A673 (cell line): ENCODE data around the gene TMOD1. TPM values are rescaled to one million over a fixed set of nuclear protein-coding genes. Genes with fewer than 3 reads are reported as not detected.
"Not testable (repeated sequence)": the region's sequence is repeated elsewhere in the genome, so short reads cannot be mapped to it uniquely, and the experiment has no call there.

Source experiments
- BruUV-seq: library from RNA; stranded (reverse); fragments of 400-500 nt; replicated peaks from 2 replicates; lab custom pipeline; 2021; lab: Mats Ljungman, UMichigan
- CTCF ChIA-PET: fragments of 300-600 bp; sonication (Branson Sonifier 250); formaldehyde crosslinking; loops from one replicate; lab custom pipeline; 2022; ENCODE audit warnings: antibody characterized with exemption; lab: Charles Lee
- POLR2A ChIA-PET: fragments of 300-600 bp; sonication (Branson Sonifier 250); formaldehyde crosslinking; loops from one replicate; lab custom pipeline; 2022; ENCODE audit warnings: antibody characterized with exemption; ENCODE audit not compliant: low non-redundant PET; lab: Charles Lee
- DNase-seq: peaks from one replicate; pipeline ENCODE4 v3.0.0-alpha.2; 2015; ENCODE audit warnings: low spot score
- H3K27ac ChIP-seq: fragments of 200-600 bp; sonication (generic); 2 replicates; pipeline ENCODE4 v1.5.1; 2016; ENCODE audit warnings: mixed run types, low read depth, mild to moderate bottlenecking, mixed read lengths, antibody characterized with exemption, low read length; ENCODE audit not compliant: poor library complexity, severe bottlenecking
- H3K27me3 ChIP-seq: fragments of 200-600 bp; sonication (generic); replicated peaks from 2 replicates; pipeline ENCODE4 v1.6.1; 2017; ENCODE audit warnings: mixed run types, low read depth, mild to moderate bottlenecking, mixed read lengths, antibody characterized with exemption, low read length; ENCODE audit not compliant: insufficient read depth, poor library complexity
- H3K36me3 ChIP-seq: fragments of 200-600 bp; sonication (generic); 2 replicates; pipeline ENCODE4 v1.6.1; 2016; ENCODE audit warnings: mixed run types, mild to moderate bottlenecking, mixed read lengths, antibody characterized with exemption, low read length; ENCODE audit not compliant: insufficient read depth, poor library complexity, severe bottlenecking
- H3K4me1 ChIP-seq: fragments of 200-600 bp; sonication (generic); 2 replicates; pipeline ENCODE4 v1.6.1; 2017; ENCODE audit warnings: mixed run types, mild to moderate bottlenecking, mixed read lengths, antibody characterized with exemption, low read length; ENCODE audit not compliant: insufficient read depth, poor library complexity, severe bottlenecking
- H3K4me3 ChIP-seq: fragments of 200-600 bp; sonication (generic); 2 replicates; pipeline ENCODE4 v1.5.1; 2016; ENCODE audit warnings: low read depth, mixed run types, mild to moderate bottlenecking, mixed read lengths, low read length; ENCODE audit not compliant: poor library complexity, severe bottlenecking
- H3K9me3 ChIP-seq: fragments of 200-600 bp; sonication (generic); 2 replicates; pipeline ENCODE4 v1.6.1; 2016; ENCODE audit warnings: mixed run types, low read depth, mild to moderate bottlenecking, mixed read lengths, antibody characterized with exemption, low read length; ENCODE audit not compliant: poor library complexity, severe bottlenecking
- EZH2 ChIP-seq: fragments of 200-600 bp; sonication (generic); IDR thresholded peaks from 2 replicates; pipeline ENCODE4 v1.6.1; 2017; ENCODE audit warnings: borderline replicate concordance, low read depth, mild to moderate bottlenecking, mixed read lengths, antibody characterized with exemption, low read length; ENCODE audit not compliant: poor library complexity, severe bottlenecking
- intact Hi-C: fragments of 100-400 bp; cut with micrococcal nuclease; formaldehyde crosslinking; loops from one replicate; pipeline ENCODE4 v1.10.0; 2022; ENCODE audit not compliant: unreplicated experiment
- total RNA-seq: library from RNA; stranded (reverse); gene quantifications from 2 replicates; pipeline ENCODE4 v1.2.3, GENCODE V29; 2021
- TF ChIP-seq, protein P1 (sequence below): fragments of 300-800, 200-600 bp; sonication (generic); conservative IDR thresholded peaks from 2 replicates; pipeline ENCODE4 v1.5.1; 2017; ENCODE audit warnings: low read depth, mild to moderate bottlenecking, antibody characterized with exemption, low read length, moderate library complexity, mixed read lengths

The TMOD1 gene
- total RNA-seq, 1 experiment from 2014 or later = 0.09 TPM

DNA sequence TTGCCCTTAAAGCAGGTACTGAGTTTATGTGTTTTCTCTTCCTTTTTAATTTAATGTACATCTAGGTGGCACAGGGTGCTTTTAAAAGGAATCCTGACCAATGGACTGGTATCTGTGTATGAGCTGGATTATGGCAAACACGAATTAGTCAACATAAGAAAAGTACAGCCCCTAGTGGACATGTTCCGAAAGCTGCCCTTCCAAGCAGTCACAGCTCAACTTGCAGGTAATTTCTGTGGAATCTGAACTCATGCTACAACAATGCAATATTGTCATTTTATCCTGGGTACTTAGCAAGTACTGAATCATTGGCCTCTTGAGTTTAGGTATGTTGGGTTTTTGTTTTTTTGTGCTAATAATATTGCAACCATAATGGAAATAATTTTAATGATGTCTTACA is 14.4 kb upstream of the TMOD1 start:
- ChIA-PET CTCF (interaction anchor here (0.6 kb wide), 1 partner anchor 13 kb away, joined by 9 read pairs; no protein-coding TSS in a partner anchor), POLR2A (interaction anchor here (0.6 kb wide), 1 partner anchor 13 kb away, joined by 4 read pairs; no protein-coding TSS in a partner anchor)
- intact Hi-C loops = no loop called here
- Histone ChIP-seq H3K9me3 (no peaks in the 10 kb centered on the region), H3K27ac (no peak overlapping the region), H3K36me3 (no peaks in the 10 kb centered on the region), H3K4me1 (no peaks in the 10 kb centered on the region), H3K27me3 (no peaks in the 10 kb centered on the region), H3K4me3 (no peak overlapping the region)
- BruUV-seq = no TSS peak
- TF ChIP-seq EZH2 = no peak
- TF ChIP-seq, protein P1, sequence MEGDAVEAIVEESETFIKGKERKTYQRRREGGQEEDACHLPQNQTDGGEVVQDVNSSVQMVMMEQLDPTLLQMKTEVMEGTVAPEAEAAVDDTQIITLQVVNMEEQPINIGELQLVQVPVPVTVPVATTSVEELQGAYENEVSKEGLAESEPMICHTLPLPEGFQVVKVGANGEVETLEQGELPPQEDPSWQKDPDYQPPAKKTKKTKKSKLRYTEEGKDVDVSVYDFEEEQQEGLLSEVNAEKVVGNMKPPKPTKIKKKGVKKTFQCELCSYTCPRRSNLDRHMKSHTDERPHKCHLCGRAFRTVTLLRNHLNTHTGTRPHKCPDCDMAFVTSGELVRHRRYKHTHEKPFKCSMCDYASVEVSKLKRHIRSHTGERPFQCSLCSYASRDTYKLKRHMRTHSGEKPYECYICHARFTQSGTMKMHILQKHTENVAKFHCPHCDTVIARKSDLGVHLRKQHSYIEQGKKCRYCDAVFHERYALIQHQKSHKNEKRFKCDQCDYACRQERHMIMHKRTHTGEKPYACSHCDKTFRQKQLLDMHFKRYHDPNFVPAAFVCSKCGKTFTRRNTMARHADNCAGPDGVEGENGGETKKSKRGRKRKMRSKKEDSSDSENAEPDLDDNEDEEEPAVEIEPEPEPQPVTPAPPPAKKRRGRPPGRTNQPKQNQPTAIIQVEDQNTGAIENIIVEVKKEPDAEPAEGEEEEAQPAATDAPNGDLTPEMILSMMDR = peak; percentile 50
- peak; percentile 14 for DNase-seq

DNA sequence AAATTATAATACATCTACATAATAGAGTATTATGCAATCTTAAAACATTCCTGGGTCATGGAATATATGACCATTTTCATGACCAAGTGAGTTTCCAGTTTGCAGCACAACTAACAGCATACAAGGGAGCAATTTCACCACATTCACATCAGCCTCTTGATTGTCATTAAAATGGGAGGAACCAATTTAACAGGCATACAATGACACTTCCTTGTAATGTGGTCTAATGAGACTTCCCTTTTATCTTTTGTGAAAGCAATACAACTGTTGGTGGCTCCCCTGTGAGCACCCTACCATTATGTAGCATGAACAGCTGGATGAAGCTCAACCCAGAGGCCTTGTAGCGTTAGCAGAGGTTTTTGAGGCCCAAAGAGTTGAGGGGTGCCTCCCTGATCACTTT is 13.6 kb upstream of the TMOD1 start:
- no peak for DNase-seq
- H3K27ac ChIP-seq = no peak overlapping the region
- intact Hi-C loops = no loop called here
- CTCF ChIA-PET = no interaction called here
- no peaks in the 10 kb centered on the region for H3K9me3 ChIP-seq
- no peaks in the 10 kb centered on the region for H3K4me1 ChIP-seq
- POLR2A ChIA-PET = no interaction called here
- TF ChIP-seq EZH2 = no peak
- TF ChIP-seq, protein P1 = no peak
- H3K4me3 ChIP-seq = no peak overlapping the region
- H3K36me3 ChIP-seq = no peaks in the 10 kb centered on the region
- no TSS peak for BruUV-seq
- H3K27me3 ChIP-seq = no peaks in the 10 kb centered on the region

DNA sequence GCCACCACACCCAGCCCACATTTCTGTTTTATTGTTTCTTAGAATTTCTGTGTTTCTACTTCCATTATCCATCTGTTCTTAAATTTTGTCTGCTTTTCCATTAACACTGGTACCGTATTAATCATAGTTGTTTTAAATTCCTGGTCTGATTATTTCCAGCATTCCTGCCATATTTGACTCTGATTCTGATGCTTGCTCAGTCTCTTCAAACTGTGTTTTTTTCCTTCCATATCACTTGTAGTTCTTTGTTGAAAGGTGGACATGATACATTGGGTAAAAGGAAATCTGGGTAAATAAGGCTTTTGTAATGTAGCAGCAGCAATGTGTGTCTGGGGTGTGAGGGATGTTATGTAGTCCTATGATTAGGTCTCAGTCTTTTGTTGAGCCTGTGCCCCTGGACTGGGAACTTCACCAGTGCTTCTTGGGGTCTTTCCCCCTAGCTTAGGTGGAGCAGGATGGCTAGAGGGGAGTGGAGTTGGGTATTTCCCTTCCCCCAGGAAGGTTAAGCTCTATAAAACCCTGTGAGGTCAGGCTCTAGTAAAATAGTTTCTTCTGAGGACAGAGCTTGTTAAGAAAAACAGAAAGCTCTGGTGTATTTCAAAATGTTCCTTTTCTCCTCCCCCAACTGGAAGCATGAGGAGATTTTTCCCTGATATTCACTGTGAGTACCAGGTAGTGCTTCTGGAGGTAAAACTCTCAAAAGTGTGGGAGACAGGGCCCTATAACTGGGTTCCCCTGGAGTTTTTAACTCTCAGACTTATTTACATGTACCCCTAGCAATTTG is 10.1 kb upstream of the TMOD1 start:
- H3K4me1 ChIP-seq = no peaks in the 10 kb centered on the region
- no peak overlapping the region for H3K4me3 ChIP-seq
- intact Hi-C loops = no loop called here
- no peak for TF ChIP-seq EZH2
- TF ChIP-seq, protein P1 = no peak
- POLR2A ChIA-PET = no interaction called here
- CTCF ChIA-PET = no interaction called here
- H3K9me3 ChIP-seq = no peaks in the 10 kb centered on the region
- no peak for DNase-seq
- H3K27ac ChIP-seq = no peak overlapping the region
- BruUV-seq = no TSS peak
- H3K36me3 ChIP-seq = no peaks in the 10 kb centered on the region
- peaks cover 3% of the 10 kb centered on the region for H3K27me3 ChIP-seq

DNA sequence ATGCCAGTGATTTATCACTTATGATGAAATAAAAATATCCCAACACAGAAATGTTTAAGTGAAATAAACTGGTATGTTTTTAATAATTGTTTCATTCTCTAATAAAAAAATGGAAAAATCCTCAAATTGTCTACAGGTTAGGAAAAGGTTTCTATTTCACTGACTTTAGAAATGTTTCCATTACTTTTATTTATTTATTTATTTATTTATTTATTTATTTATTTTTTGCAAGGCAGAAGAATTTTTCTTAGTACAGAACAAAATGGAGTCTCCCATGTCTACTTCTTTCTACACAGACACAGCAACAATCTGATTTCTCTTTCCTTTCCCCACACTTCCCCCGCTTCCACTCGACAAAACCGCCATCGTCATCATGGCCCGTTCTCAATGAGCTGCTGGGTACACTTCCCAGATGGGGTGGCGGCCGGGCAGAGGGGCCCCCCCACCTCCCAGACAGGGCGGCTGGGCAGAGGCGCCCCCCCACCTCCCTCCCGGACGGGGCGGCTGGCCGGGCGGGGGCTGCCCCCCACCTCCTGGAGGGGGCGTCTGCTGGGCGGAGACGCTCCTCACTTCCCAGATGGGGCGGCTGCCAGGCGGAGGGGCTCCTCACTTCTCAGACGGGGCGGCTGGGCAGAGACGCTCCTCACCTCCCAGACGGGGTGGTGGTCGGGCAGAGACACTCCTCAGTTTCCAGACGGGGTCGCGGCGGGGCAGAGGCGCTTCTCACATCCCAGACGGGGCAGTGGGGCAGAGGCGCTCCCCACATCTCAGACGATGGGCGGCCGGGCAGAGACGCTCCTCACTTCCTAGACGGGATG is 3.7 kb upstream of the TMOD1 start:
- DNase-seq, CTCF ChIA-PET, intact Hi-C loops, H3K4me1 ChIP-seq, H3K4me3 ChIP-seq, H3K27ac ChIP-seq, H3K36me3 ChIP-seq, POLR2A ChIA-PET, BruUV-seq, H3K9me3 ChIP-seq: not testable (repeated sequence)
- H3K27me3 ChIP-seq = peaks cover 40% of the 10 kb centered on the region

DNA sequence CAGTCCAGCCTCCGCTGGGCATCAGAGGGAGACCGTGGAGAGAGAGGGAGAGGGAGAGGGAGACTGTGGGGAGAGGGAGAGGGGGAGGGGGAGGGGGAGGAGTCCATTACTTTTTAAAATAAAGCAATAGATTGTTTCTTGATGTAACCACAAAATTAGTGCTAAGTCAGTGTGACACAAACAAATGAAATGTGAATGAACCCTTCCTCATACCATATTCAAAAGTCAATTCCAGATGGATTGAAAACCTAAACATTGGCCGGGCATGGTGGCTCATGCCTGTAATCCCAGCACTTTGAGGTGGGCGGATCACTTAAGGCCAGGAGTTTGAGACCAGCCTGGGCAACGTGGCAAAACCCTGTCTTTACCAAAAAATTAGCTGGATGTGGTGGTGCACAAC is 2.6 kb upstream of the TMOD1 start:
- DNase-seq, H3K9me3 ChIP-seq, H3K36me3 ChIP-seq, POLR2A ChIA-PET, BruUV-seq, H3K4me3 ChIP-seq, CTCF ChIA-PET, intact Hi-C loops, H3K4me1 ChIP-seq, H3K27ac ChIP-seq: not testable (repeated sequence)
- H3K27me3 ChIP-seq = peaks cover 51% of the 10 kb centered on the region
